K562 (cell line): ENCODE data around the gene PLAAT5. TPM values are rescaled to one million over a fixed set of nuclear protein-coding genes. Genes with fewer than 3 reads are reported as not detected.

Source experiments
- BRF1 ChIP-seq: IDR thresholded peaks from 3 replicates; pipeline ENCODE4 v1.6.1; 2011; ENCODE audit warnings: borderline replicate concordance, mild to moderate bottlenecking; ENCODE audit not compliant: insufficient read length; ENCODE audit errors: extremely low read depth
- CCNT2 ChIP-seq: IDR thresholded peaks from 2 replicates; pipeline ENCODE4 v1.6.1; 2011; ENCODE audit warnings: borderline replicate concordance, low read depth, mild to moderate bottlenecking, moderate library complexity, mixed read lengths, low read length; ENCODE audit not compliant: insufficient read length; ENCODE audit errors: extremely low read depth
- CREM ChIP-seq: IDR thresholded peaks from 2 replicates; pipeline ENCODE4 v1.6.1; 2014; ENCODE audit warnings: antibody characterized with exemption, low read depth
- ESRRB ChIP-seq: fragments of 250-450 bp; sonication (Bioruptor Pico); IDR thresholded peaks from 2 replicates; pipeline ENCODE4 v1.5.0; 2020; ENCODE audit warnings: mild to moderate bottlenecking, moderate library complexity, borderline replicate concordance
- MBD1 ChIP-seq: fragments of 250-450 bp; sonication (Bioruptor Pico); IDR thresholded peaks from 2 replicates; pipeline ENCODE4 v1.8.0; 2022; ENCODE audit warnings: inconsistent platforms
- RB1 ChIP-seq: fragments of 450-650 bp; IDR thresholded peaks from 2 replicates; pipeline ENCODE4 v1.6.1; 2017; ENCODE audit warnings: low read depth, mild to moderate bottlenecking
- RREB1 ChIP-seq: fragments of 250-450 bp; sonication (Bioruptor Pico); IDR thresholded peaks from 2 replicates; pipeline ENCODE4 v1.4.0; 2020
- YY1 ChIP-seq, 3 experiments: IDR thresholded peaks; 2 replicates each; pipeline ENCODE4 v1.6.1; 2011; ENCODE audit warnings: low read length in 2 of 3, mild to moderate bottlenecking in 2 of 3, moderate library complexity in 2 of 3, borderline replicate concordance in 1 of 3, control low read depth in 1 of 3, low read depth in 1 of 3; ENCODE audit not compliant: insufficient read depth in 3 of 3, insufficient replicate concordance in 2 of 3, control insufficient read depth in 1 of 3, insufficient read length in 1 of 3; ENCODE audit errors: extremely low read depth in 1 of 3
- ZBTB9 ChIP-seq: fragments of 450-650 bp; formaldehyde crosslinking; IDR thresholded peaks from 2 replicates; pipeline ENCODE4 v1.4.0; 2020; ENCODE audit warnings: mild to moderate bottlenecking, moderate library complexity
- ZNF609 ChIP-seq: sonication (generic); formaldehyde crosslinking; IDR thresholded peaks from 2 replicates; pipeline ENCODE4 v1.8.1; 2023; ENCODE audit warnings: missing genetic modification reagents, mild to moderate bottlenecking, borderline replicate concordance
- ZNF764 ChIP-seq: fragments of 250-450 bp; sonication (Bioruptor Pico); IDR thresholded peaks from 2 replicates; pipeline ENCODE4 v1.4.0; 2020; ENCODE audit warnings: low read depth, mild to moderate bottlenecking, moderate library complexity
- polyA plus RNA-seq, 8 experiments: library from polyadenylated mRNA; depleted of rRNA in 4 of 8; stranded (reverse) in 5 of 8; unstranded in 3 of 8; fragments of >200 nt; fragmentation: Nextera tagmentation in 2 of 8; fragmentation: Illumina TruSeq in 1 of 8; extraction: Ambion mirVana in 2 of 8; extraction: Trizol in 1 of 8; gene quantifications; 2 replicates each; pipeline versions ENCODE4 v1.2.1 to v1.2.3, GENCODE V29; 2011 to 2014; ENCODE audit warnings: inconsistent platforms in 1 of 8, missing spikeins in 1 of 8
- total RNA-seq, 7 experiments: library from RNA; depleted of rRNA in 6 of 7; stranded (reverse); fragments of >200 nt in 6 of 7; fragmentation: Illumina TruSeq in 2 of 7; extraction: Trizol in 2 of 7; gene quantifications; 2 replicates each; pipeline versions ENCODE4 v1.2.1 to v1.2.3, GENCODE V29; 2011 to 2021; ENCODE audit warnings: low replicate concordance in 1 of 7

The PLAAT5 gene
- total and polyA plus RNA-seq, 9 of the 15 experiments (the other 6 are each of a cell fraction or from before 2014, with no cell fraction given) = not detected

GRCh38 chr11:63505857-63506528 lies 15.0 kb upstream of the PLAAT5 start, which contains the start of gene LGALS12 (continued):
- no peak for TF ChIP-seq RREB1 (CRISPR knock-in tag)
- no peak; the same call in 1 of the 2 replicates for TF ChIP-seq ZNF609
- no peak for TF ChIP-seq YY1 (IDR thresholded peaks at IDR 0.05; ENCODE audit: borderline replicate concordance in 1 of 3, control insufficient read depth in 1 of 3, extremely low read depth in 1 of 3, insufficient read depth in 3 of 3, insufficient read length in 1 of 3, insufficient replicate concordance in 2 of 3, low read depth in 1 of 3, low read length in 2 of 3)
- peak; percentile 35; the same call in 1 of the 2 replicates for TF ChIP-seq CREM
- no peak for TF ChIP-seq RB1
- TF ChIP-seq CCNT2 = no peak
- TF ChIP-seq BRF1 = no peak
- TF ChIP-seq MBD1 (CRISPR knock-in tag) = no peak
- no peak for TF ChIP-seq ZNF764 (CRISPR knock-in tag)
- TF ChIP-seq ZBTB9 (CRISPR knock-in tag) = 0 out of 2 replicates have a peak, but pooled peaks have one; percentile 17
- no peak for TF ChIP-seq ESRRB (CRISPR knock-in tag)
